Kasumi-1 (cell line): Measurements from ENCODE around the gene MAP4K3.
A peak's percentile ranks its signal among the peaks of the same experiment; 100 is the strongest.

ENCODE experiments used
- DNase-seq, 2 experiments: peaks; one replicate each; lab custom pipeline; 2025; lab: John Stamatoyannopoulos, UW

Gene MAP4K3

GRCh38 chr2:39443009-39443408 is 5.9 kb upstream of the MAP4K3 start:
- no peak for DNase-seq

DNA sequence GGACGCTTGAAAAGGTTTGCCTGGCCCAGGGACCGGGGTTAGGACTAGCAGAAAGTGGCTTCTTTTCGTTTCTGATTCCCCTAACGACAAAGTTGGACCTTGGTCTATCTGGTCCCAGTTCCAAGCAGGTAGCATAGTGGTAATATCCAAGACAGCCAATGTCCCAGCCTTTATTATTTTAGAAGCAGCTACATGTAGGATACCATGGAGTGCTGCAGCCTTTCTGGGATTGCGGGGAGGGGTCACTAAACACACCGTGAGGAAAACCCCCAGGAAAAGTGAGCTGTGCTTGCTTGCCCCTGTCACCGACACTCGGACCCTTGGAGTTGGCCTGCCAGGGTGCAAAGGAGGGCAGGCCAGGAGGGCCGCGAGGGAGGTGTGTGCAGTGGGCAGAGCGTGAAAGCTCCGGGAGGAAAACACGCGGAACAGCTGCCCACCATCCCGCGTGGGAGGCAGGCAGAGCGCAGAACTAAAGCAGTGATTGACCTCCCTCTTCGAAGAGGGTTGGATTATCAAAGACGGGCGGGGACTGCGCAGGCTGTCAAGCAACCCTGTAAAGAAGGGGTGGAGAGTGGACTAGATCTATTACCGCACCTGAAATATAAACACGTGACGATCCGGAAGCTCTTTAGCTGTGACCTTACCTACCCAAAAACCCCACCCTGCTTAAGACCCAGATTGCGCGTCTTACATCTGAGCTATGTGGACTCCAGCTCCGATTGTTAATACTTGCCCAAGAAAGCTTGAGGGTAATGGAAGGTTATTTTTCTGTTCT is 624 bp upstream of the MAP4K3 start:
- DNase-seq, result no peak

DNA sequence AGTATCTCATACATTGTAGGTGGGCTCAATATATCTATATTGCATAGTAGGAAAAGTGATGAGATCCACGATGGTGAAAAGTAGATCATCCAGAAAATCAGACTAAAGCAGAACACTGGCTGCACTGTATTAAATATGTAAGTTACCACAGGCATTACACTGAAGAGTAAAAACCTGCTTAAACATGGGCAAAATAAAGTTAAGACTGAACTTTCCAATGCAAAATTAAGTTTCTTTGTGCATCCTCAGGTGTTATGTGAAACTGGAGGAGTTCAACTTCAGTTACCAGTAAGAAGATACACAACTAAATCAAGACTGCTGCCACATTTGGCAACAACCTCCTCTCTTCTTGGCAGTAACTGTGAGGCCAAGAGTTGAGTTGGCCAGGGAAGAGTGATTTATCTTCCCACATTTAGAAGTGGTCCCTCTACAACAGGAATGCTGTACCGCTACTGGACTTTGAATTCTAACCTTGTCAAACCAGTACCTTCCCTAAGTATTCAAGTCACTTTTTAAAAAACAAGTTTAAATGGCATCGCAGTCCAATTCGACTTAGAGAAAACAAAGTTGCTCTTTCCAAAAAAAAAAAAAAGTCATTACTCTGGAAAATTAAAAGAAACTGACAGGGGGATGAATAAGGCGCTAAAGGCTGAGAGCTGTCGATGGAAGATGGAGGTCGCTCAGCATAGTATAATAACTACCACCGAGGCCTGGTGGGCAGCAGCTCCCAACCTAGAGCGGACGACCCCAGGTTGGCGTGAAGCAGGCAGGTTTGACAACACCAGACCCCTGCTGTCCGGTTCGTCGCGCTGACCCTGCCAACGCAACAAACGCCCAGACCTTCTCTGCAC is 1.1 kb downstream of the MAP4K3 start:
- peak; percentile 21 to 26 for DNase-seq

- peak in 1 of 2 experiments; percentile 5 for DNase-seq
These were observed 1.9 kb downstream of the MAP4K3 start for GRCh38 chr2:39435234-39435633.

- DNase-seq, result no peak
These were observed 2.7 kb downstream of the MAP4K3 start for GRCh38 chr2:39434233-39434897.

- DNase-seq, result no peak
These were observed 3.4 kb downstream of the MAP4K3 start for GRCh38 chr2:39433586-39434195.

- no peak for DNase-seq
These were observed 4.4 kb downstream of the MAP4K3 start for GRCh38 chr2:39432701-39433100.

DNA sequence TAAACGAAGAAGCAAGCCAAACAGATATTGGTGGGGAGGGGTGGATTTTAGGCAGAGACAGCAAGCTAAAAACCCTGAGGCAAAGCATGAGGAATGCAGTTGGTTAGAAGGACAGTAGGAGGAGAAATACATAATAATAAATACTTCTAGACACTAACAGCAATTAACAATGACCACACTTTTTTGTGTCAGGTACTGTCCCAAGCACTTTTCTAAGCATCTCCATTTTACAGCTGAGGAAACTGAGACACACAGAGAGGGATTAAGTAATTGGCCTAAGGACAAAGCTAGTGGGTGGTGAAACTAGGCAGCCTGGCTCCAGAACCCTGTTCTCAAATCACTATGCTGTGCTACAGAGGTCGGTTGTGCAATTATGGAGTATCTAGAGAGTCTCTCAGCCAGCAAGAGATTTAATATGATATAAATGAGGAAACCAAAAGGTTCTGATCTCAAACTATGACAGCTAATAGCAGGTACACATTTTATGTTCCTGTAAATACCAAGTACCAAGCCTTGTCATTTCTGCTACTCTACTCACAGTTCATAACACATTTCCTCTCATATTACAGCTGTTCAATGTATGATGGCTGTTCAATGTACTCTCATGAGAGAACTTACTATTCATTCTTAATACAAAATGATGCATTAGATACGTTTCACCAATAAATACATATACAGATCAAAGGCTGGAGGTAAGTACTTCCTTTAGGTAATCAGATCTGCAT is 5.3 kb downstream of the MAP4K3 start:
- peak in 1 of 2 experiments; percentile 8 for DNase-seq

DNA sequence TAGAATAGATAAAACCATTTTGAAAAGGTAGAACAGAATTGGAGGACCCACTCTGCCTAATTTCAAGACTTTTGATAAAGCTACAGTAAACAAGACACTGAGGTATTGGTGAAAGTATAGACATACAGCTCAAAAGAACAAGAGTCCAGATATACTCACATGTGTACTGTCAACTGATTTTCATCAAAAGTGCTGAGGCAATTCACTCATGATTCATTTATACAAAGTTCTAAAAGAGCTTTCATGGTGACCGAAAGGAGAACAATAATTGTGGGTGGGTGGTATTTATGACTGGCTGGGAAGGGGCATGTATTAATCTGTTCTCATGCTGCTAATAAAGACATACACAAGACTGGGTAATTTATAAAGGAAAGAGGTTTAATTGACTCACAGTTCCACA is 7.3 kb downstream of the MAP4K3 start:
- no peak for DNase-seq

- no peak for DNase-seq
These were observed 12.1 kb downstream of the MAP4K3 start for GRCh38 chr2:39424951-39425350.

GRCh38 chr2:39422700-39423099 is 14.4 kb downstream of the MAP4K3 start:
- no peak for DNase-seq

DNA sequence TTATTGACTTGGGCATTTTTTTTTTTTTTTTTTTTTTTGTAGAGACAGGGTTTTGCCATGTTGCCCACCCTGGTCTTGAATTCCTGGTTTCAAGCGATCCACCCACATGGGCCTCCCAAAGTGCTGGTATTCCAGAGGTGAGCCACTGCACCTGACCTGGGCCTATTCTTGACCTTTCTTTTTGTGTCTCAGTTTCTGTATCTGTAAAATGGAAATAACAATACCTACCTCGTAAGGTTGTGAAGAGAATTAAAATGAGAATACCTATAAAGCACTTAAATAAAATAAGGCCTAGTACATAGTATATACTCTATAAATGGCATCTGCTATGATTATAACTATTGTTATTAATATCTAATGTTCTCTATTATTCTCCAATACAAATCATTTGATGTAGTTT is 15.7 kb downstream of the MAP4K3 start:
- DNase-seq, result no peak

DNA sequence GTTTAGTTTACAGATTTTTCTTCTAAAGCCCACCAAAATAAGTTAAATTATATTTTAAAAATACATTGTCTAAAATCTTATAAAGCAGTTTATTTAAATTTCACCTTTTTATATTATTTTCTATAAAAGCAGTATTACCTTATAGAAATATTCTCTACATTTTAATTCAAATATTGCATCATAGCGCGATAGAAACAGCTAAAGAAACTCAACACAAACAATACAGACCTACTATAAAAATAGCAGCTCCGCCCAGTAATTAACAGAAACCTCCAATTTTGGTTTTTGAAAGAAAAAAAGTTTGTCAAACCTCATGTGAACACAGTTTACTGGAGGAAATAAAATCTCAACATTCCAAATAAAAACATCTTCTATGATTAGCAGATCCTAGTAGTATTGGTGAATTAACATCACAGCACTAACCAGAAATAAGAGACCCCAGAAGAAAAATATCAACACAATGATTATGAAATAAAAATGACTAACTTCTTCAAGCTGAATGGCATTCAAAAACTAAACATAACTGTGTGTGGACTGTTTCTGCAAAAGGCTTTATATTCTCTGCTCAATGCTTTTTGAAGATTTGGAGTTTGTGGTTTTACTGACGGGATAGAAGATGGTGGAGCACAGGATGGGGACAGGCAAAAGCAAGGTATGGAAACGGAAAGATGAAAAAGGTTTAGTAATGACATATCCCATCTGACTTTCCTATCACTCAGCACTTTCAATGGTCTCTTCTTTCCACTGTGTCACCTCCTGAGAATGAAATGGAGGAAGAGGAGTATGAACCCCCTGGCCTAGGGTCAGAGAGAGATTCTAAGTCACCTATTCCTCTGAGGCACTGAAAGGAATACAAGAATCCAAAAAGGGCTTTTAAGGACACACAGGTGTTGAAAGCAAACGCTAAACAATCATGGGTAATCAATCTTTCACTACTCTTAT is 17.5 kb downstream of the MAP4K3 start:
- no peak for DNase-seq

DNA sequence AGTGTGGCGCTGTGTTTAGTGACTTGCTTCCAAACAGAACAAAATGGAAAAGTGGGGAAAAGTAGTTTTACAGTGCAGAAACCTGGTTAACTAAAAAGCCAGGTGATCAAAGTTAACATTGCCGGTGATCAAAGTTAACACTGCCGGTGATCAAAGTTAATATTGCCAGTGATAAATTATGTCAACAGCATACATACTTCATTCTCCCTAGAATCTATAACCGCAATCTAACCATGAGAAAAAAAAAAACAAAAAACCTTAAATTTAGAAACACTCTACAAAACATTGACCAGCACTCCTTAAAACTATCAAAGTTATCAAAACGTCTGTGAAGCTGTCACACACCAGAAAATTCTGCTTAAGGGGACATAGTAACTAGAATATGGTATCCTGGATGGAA is 18.6 kb downstream of the MAP4K3 start:
- DNase-seq, result no peak

GRCh38 chr2:39416140-39416539 is 20.9 kb downstream of the MAP4K3 start:
- no peak for DNase-seq

GRCh38 chr2:39413063-39413737 is 23.9 kb downstream of the MAP4K3 start:
- no peak for DNase-seq

DNA sequence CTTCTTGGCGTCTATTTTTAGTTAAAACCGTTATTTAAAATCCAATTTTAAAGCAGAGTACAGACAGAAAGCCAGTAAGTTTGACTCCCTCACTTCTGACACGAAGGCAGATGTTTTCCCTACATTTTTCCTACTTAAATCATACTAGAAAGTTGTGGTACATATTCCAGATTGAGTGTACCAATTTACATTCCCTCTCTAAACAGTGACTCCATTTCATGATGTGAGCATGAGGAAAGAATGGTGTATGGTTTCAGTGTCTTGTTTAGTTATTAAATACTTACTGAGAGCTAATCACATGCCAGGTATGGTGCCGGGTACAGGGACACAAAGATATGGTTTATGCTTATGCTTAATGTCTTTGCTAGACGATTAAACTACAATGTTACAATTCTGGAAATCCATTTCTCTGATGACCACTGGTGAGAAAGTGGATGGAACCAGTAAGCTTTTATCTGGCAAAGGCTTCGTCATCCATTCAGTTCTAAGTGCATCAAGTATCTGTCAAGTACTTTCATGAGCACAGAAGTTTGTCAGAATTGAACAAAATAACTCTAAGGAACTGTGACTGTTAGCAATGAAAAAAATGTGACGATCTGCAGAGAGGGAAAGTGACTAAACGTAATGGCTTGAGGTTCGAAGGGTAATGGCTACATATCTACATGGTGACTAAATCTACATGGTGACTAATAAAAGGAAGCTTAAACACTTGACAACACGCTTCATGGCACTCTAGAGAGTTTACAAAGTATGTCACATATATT is 25.7 kb downstream of the MAP4K3 start:
- DNase-seq, result no peak

GRCh38 chr2:39409697-39410389 is 27.2 kb downstream of the MAP4K3 start:
- DNase-seq, result no peak
